Esophagus (tissue), 2 donors: Measurements from ENCODE around the gene UBE2N. TPM values are rescaled to one million over a fixed set of nuclear protein-coding genes. Genes with fewer than 3 reads are reported as not detected.
"Not testable (repeated sequence)": the region's sequence is repeated elsewhere in the genome, so short reads cannot be mapped to it uniquely, and the experiment has no call there.

Experiments
- H3K27ac ChIP-seq, 2 donors: one replicate each; pipeline ENCODE4 v1.5.1; 2013; ENCODE audit warnings: low read depth in 2 of 2, mild to moderate bottlenecking in 2 of 2, inconsistent platforms in 1 of 2, low read length in 1 of 2, moderate library complexity in 1 of 2
- H3K27me3 ChIP-seq, 2 donors: one replicate each; pipeline ENCODE4 v1.6.1; 2013; ENCODE audit warnings: low read length in 2 of 2, control low read depth in 1 of 2, mild to moderate bottlenecking in 1 of 2; ENCODE audit not compliant: insufficient read depth in 2 of 2, control insufficient read depth in 1 of 2
- H3K36me3 ChIP-seq, 2 donors: one replicate each; pipeline ENCODE4 v1.6.1; 2013; ENCODE audit warnings: low read length in 1 of 2; ENCODE audit not compliant: control insufficient read depth in 2 of 2, insufficient read depth in 2 of 2
- H3K4me1 ChIP-seq, 2 donors: one replicate each; pipeline ENCODE4 v1.6.1; 2013; ENCODE audit warnings: low read length in 1 of 2; ENCODE audit not compliant: control insufficient read depth in 2 of 2, insufficient read depth in 2 of 2
- H3K4me3 ChIP-seq, 2 donors: one replicate each; pipeline ENCODE4 v1.5.1; 2013; ENCODE audit warnings: low read length in 2 of 2, mild to moderate bottlenecking in 2 of 2, low read depth in 1 of 2, moderate library complexity in 1 of 2
- H3K9me3 ChIP-seq, 2 donors: one replicate each; pipeline ENCODE4 v1.6.1; 2013; ENCODE audit warnings: mild to moderate bottlenecking in 2 of 2, low read depth in 1 of 2, low read length in 1 of 2, moderate library complexity in 1 of 2; ENCODE audit not compliant: control insufficient read depth in 2 of 2, insufficient read depth in 1 of 2
- WGBS, 2 donors: extraction: QIAGEN DNeasy Blood & Tissue Kit; methylation state at CpG; one replicate each; pipeline ENCODE4 v1.1.7; 2013; 5-methylcytosine and 5-hydroxymethylcytosine counted together
- polyA plus RNA-seq, 2 donors: library from polyadenylated mRNA; stranded (reverse); fragments of 200-250 nt; gene quantifications; one replicate each; pipeline ENCODE4 v1.2.3, GENCODE V29; 2013
- donor health status: healthy with polysubstance abuse.
- donor health status: Bipolar disorder and iron deficiency.

The UBE2N gene
- polyA plus RNA-seq, 2 donors, result 45.3 to 66.2 TPM

GRCh38 chr12:93415723-93416464 lies 25.9 kb downstream of the UBE2N start:
- no peaks in the 10 kb centered on the region for H3K9me3 ChIP-seq
- no peaks in the 10 kb centered on the region for H3K36me3 ChIP-seq
- H3K4me1 ChIP-seq, result peaks cover 0 to 2% of the 10 kb centered on the region in 2 donors
- no peak overlapping the region for H3K27ac ChIP-seq
- no peaks in the 10 kb centered on the region for H3K27me3 ChIP-seq
- H3K4me3 ChIP-seq, result no peak overlapping the region
- WGBS, 2 donors, result 65 to 67% methylated on average over 3 of the region's 3 CpGs

- H3K4me1 ChIP-seq, result peaks cover 0 to 2% of the 10 kb centered on the region in 2 donors
- H3K27ac ChIP-seq, result peak overlapping the region; percentile 49
Measured at GRCh38 chr12:93413064-93413463, 28.7 kb downstream of the UBE2N start.

GRCh38 chr12:93412396-93412795 lies 29.4 kb downstream of the UBE2N start:
- 71 to 72% methylated on average over 8 of the region's 8 CpGs for WGBS, 2 donors
- not testable (repeated sequence) for H3K36me3 ChIP-seq, H3K9me3 ChIP-seq, H3K4me1 ChIP-seq, H3K27me3 ChIP-seq, H3K4me3 ChIP-seq, H3K27ac ChIP-seq

More at GRCh38 chr12:93413064-93413463, 28.7 kb downstream of the UBE2N start:
- Histone ChIP-seq H3K27me3 (no peaks in the 10 kb centered on the region), H3K4me3 (no peak overlapping the region), H3K9me3 (no peaks in the 10 kb centered on the region), H3K36me3 (peaks cover 0 to 2% of the 10 kb centered on the region in 2 donors)
- 63 to 70% methylated on average over 3 of the region's 3 CpGs for WGBS, 2 donors

- H3K27ac ChIP-seq, H3K9me3 ChIP-seq, H3K4me3 ChIP-seq, H3K4me1 ChIP-seq, H3K27me3 ChIP-seq, H3K36me3 ChIP-seq: not testable (repeated sequence)
- 39 to 46% methylated on average over 6 of the region's 6 CpGs for WGBS, 2 donors
Measured at GRCh38 chr12:93411060-93411459, 30.7 kb downstream of the UBE2N start.

- not testable (repeated sequence) for H3K4me3 ChIP-seq, H3K4me1 ChIP-seq, H3K27me3 ChIP-seq, H3K9me3 ChIP-seq, H3K27ac ChIP-seq, H3K36me3 ChIP-seq
- 47 to 57% methylated on average over 4 of the region's 4 CpGs for WGBS, 2 donors
Measured at GRCh38 chr12:93409343-93410187, 32.2 kb downstream of the UBE2N start.

- Histone ChIP-seq H3K27me3 (no peaks in the 10 kb centered on the region), H3K9me3 (no peaks in the 10 kb centered on the region), H3K27ac (no peak overlapping the region), H3K36me3 (peaks cover 0 to 5% of the 10 kb centered on the region in 2 donors), H3K4me3 (no peak overlapping the region), H3K4me1 (peaks cover 0 to 2% of the 10 kb centered on the region in 2 donors)
Measured at GRCh38 chr12:93408813-93409212, 32.9 kb downstream of the UBE2N start.

- no peak overlapping the region for H3K4me3 ChIP-seq
- H3K4me1 ChIP-seq, result peaks cover 0 to 2% of the 10 kb centered on the region in 2 donors
- no peaks in the 10 kb centered on the region for H3K9me3 ChIP-seq
- WGBS, 2 donors, result 87 to 88% methylated on average over 2 of the region's 2 CpGs
- H3K36me3 ChIP-seq, result peaks cover 0 to 5% of the 10 kb centered on the region in 2 donors
- no peaks in the 10 kb centered on the region for H3K27me3 ChIP-seq
- H3K27ac ChIP-seq, result no peak overlapping the region
Measured at GRCh38 chr12:93407963-93408283, 33.8 kb downstream of the UBE2N start.

- Histone ChIP-seq H3K4me3 (no peak overlapping the region), H3K4me1 (peaks cover 0 to 2% of the 10 kb centered on the region in 2 donors), H3K9me3 (no peaks in the 10 kb centered on the region), H3K27me3 (no peaks in the 10 kb centered on the region), H3K36me3 (peaks cover 0 to 5% of the 10 kb centered on the region in 2 donors), H3K27ac (no peak overlapping the region)
- 82 to 83% methylated on average over 6 of the region's 6 CpGs for WGBS, 2 donors
Measured at GRCh38 chr12:93407054-93407962, 34.4 kb downstream of the UBE2N start.
